ENCODE measurements around the gene MEOX2. TPM values are rescaled to one million over a fixed set of nuclear protein-coding genes. Genes with fewer than 3 reads are reported as not detected.

MEOX2 gene
- total and polyA plus RNA-seq, 2 of the 8 experiments (the other 6 are each of a cell fraction or from before 2014, with no cell fraction given): 0.05 to 0.19 TPM

- H3K23me2 ChIP-seq (ENCODE audit: low read depth, low read length): peaks cover 1% of the 10 kb centered on the region; the same call in 1 of the 2 replicates
- no peak overlapping the region for H4K91ac ChIP-seq (replicated peaks; ENCODE audit: insufficient read length, low read length)
- POLR2A ChIA-PET (ENCODE audit: partially characterized antibody): no interaction called here
- no peak for TF ChIP-seq CTCF (IDR thresholded peaks at IDR 0.05; ENCODE audit: control extremely low read depth in 1 of 3, insufficient read depth in 1 of 3, low read depth in 1 of 3, low read length in 3 of 3)
- TF ChIP-seq TBP (IDR thresholded peaks at IDR 0.05; ENCODE audit: low read depth, low read length): no peak
These were observed 79.9 kb downstream of the MEOX2 start for GRCh38 chr7:15606561-15606960.

More at GRCh38 chr7:15606561-15606960, 79.9 kb downstream of the MEOX2 start:
- Histone ChIP-seq H3K79me1 (ENCODE audit: low read depth, low read length) (no peaks in the 10 kb centered on the region), H3K4me1 (replicated peaks in 1 of 4; ENCODE audit: control insufficient read depth in 3 of 4, insufficient read depth in 4 of 4, low read length in 3 of 4) (no peaks in the 10 kb centered on the region), H3K79me2 (ENCODE audit: control insufficient read depth in 1 of 2, insufficient read depth in 2 of 2, low read length in 2 of 2) (no peaks in the 10 kb centered on the region), H3K36me3 (ENCODE audit: control insufficient read depth in 2 of 4, insufficient read depth in 4 of 4, low read length in 3 of 4) (no peaks in the 10 kb centered on the region), H3K56ac (replicated peaks; ENCODE audit: insufficient read length, low read depth, low read length) (no peak overlapping the region), H3K23ac (ENCODE audit: insufficient read length) (no peak overlapping the region), H3K4me2 (ENCODE audit: insufficient read depth in 1 of 2, low read depth in 2 of 2, low read length in 2 of 2) (no peak overlapping the region), H4K5ac (ENCODE audit: insufficient read length, low read depth, low read length) (no peak overlapping the region), H3K9me3 (ENCODE audit: insufficient read depth in 2 of 2, low read depth in 1 of 2, low read length in 1 of 2) (no peaks in the 10 kb centered on the region), H2BK15ac (ENCODE audit: low read length) (no peak overlapping the region), H2BK12ac (ENCODE audit: low read depth, low read length) (no peak overlapping the region), H3K18ac (ENCODE audit: extremely low read depth, low read length) (no peak overlapping the region), H3K27ac (ENCODE audit: low read depth, low read length) (no peak overlapping the region), H3K27me3 (replicated peaks in 1 of 4; ENCODE audit: control insufficient read depth in 3 of 4, extremely low read depth in 1 of 4, insufficient read depth in 3 of 4, low read length in 3 of 4) (no peaks in the 10 kb centered on the region), H4K20me1 (replicated peaks in 1 of 2; ENCODE audit: control insufficient read depth in 1 of 2, insufficient read depth in 2 of 2, low read length in 2 of 2) (no peaks in the 10 kb centered on the region), H2BK20ac (ENCODE audit: low read length) (no peak overlapping the region), H3K4ac (replicated peaks; ENCODE audit: insufficient read length, low read depth, low read length) (no peak overlapping the region), H2BK5ac (ENCODE audit: low read depth, low read length) (no peak overlapping the region), H2BK120ac (replicated peaks; ENCODE audit: low read depth, low read length) (no peak overlapping the region), H3K14ac (ENCODE audit: insufficient read length) (no peak overlapping the region), H4K8ac (ENCODE audit: extremely low read depth, insufficient read depth, low read length) (no peak overlapping the region), H2AFZ (ENCODE audit: low read length) (no peak overlapping the region), H3K4me3 (ENCODE audit: extremely low read depth in 1 of 4, insufficient read depth in 2 of 4, low read depth in 3 of 4, low read length in 4 of 4) (no peak overlapping the region), H2AK5ac (ENCODE audit: low read depth, low read length) (no peak overlapping the region), H3K9ac (replicated peaks in 1 of 4; ENCODE audit: extremely low read depth in 1 of 4, low read depth in 3 of 4, low read length in 3 of 4) (no peak overlapping the region; a peak in 1 of 7 replicates)
- FAIRE-seq: no peak
- DNase-seq (ENCODE audit: low read depth in 1 of 2, low spot score in 2 of 2): no peak
- 94% methylated on average over 3 of the region's 3 CpGs; no CpG with 5 or more reads in 1 of the 2 experiments for WGBS, 2 experiments (ENCODE audit: extremely low coverage in 1 of 2, insufficient coverage in 1 of 2, insufficient read length in 1 of 2, insufficient replicate concordance in 2 of 2, low coverage in 1 of 2, low lambda C conversion rate in 2 of 2, missing lambda C conversion rate in 1 of 2)
- CTCF ChIA-PET (ENCODE audit: partially characterized antibody): no interaction called here

All from H1 (cell line).